Panc1 (cell line): ENCODE data around the gene RUNX1.

Experiments used
- POLR2AphosphoS5 ChIP-seq: IDR thresholded peaks from 2 replicates; pipeline ENCODE4 v1.6.1; 2012; ENCODE audit warnings: mild to moderate bottlenecking, low read depth, low read length, moderate library complexity
- REST ChIP-seq, 2 experiments: IDR thresholded peaks; 2 replicates each; pipeline ENCODE4 v1.6.1; 2011 to 2012; ENCODE audit warnings: low read depth in 2 of 2, control low read depth in 1 of 2, low read length in 1 of 2, mild to moderate bottlenecking in 1 of 2, moderate library complexity in 1 of 2; ENCODE audit not compliant: insufficient read depth in 1 of 2
- TF ChIP-seq, protein P1 (sequence below): fragments of 450-650 bp; IDR thresholded peaks from 2 replicates; pipeline ENCODE4 v1.5.1; 2017; ENCODE audit warnings: mild to moderate bottlenecking

DNA sequence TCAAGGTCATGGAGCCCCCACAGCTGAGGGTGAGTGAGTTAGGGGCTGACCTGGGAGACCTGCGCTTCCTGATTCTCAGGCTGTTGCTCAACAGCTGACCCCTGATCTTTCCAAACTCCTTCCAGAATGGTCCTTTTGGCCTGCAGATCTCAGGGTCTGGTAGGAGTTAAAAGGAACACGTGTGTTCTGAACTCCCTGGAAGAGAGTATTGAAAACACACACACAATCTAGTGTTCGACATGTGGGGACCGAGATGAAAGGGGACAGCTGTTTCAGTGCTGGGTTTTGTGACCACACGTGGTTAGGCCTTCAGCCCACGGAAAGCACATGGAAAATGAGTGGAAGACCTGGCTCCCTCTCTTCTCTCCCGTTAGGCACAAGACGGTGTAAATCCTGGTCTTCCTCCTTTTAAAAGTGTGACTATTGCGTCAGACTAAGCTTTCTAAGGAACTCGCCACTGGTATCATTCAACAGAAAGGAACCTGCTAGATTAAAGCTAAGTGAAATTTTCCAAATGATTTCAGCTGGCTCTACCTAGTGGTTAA, 49.6 kb downstream of the RUNX1 start:
- TF ChIP-seq, protein P1, sequence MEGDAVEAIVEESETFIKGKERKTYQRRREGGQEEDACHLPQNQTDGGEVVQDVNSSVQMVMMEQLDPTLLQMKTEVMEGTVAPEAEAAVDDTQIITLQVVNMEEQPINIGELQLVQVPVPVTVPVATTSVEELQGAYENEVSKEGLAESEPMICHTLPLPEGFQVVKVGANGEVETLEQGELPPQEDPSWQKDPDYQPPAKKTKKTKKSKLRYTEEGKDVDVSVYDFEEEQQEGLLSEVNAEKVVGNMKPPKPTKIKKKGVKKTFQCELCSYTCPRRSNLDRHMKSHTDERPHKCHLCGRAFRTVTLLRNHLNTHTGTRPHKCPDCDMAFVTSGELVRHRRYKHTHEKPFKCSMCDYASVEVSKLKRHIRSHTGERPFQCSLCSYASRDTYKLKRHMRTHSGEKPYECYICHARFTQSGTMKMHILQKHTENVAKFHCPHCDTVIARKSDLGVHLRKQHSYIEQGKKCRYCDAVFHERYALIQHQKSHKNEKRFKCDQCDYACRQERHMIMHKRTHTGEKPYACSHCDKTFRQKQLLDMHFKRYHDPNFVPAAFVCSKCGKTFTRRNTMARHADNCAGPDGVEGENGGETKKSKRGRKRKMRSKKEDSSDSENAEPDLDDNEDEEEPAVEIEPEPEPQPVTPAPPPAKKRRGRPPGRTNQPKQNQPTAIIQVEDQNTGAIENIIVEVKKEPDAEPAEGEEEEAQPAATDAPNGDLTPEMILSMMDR: no peak
- TF ChIP-seq POLR2AphosphoS5: no peak
- TF ChIP-seq REST (IDR thresholded peaks at IDR 0.05; ENCODE audit: insufficient read depth in 1 of 2, low read depth in 2 of 2, low read length in 1 of 2): no peak
